Activated CD4-positive, alpha-beta T cell treated with anti-CD3 and anti-CD28 coated beads for 36 hours (primary cell): ENCODE measurements around the gene UBE2I. TPM values are rescaled to one million over a fixed set of nuclear protein-coding genes. Genes with fewer than 3 reads are reported as not detected.
"Not testable (repeated sequence)": the region's sequence is repeated elsewhere in the genome, so short reads cannot be mapped to it uniquely, and the experiment has no call there.

Source experiments
- ATAC-seq: fragments of 200-7000 bp; cut with Tn5 transposase; one replicate; pipeline ENCODE4 v1.10.0; 2021; ENCODE audit warnings: mild to moderate bottlenecking, moderate library complexity
- CTCF ChIA-PET: fragments of 350-600 bp; sonication (Branson Sonifier 250); formaldehyde crosslinking; loops from one replicate; lab custom pipeline; 2021; ENCODE audit warnings: antibody characterized with exemption; lab: Charles Lee
- POLR2A ChIA-PET: fragments of 350-600 bp; sonication (Branson Sonifier 250); formaldehyde crosslinking; loops from one replicate; lab custom pipeline; 2021; ENCODE audit warnings: antibody characterized with exemption, inconsistent platforms; lab: Charles Lee
- DNase-seq: peaks from one replicate; pipeline ENCODE4 v3.0.0-alpha.2; 2020
- H3K27ac Mint-ChIP-seq: one replicate; pipeline ENCODE4 v1.8.0; 2021; ENCODE audit warnings: mixed read lengths
- H3K27me3 Mint-ChIP-seq: one replicate; pipeline ENCODE4 v1.8.0; 2021; ENCODE audit warnings: mixed read lengths
- H3K36me3 Mint-ChIP-seq: one replicate; pipeline ENCODE4 v1.8.0; 2021; ENCODE audit warnings: low read depth, mixed read lengths
- H3K4me1 Mint-ChIP-seq: one replicate; pipeline ENCODE4 v1.8.0; 2021; ENCODE audit warnings: mixed read lengths
- H3K4me3 Mint-ChIP-seq: one replicate; pipeline ENCODE4 v1.8.0; 2021; ENCODE audit warnings: mild to moderate bottlenecking, moderate library complexity, mixed read lengths
- H3K9me3 Mint-ChIP-seq: one replicate; pipeline ENCODE4 v1.8.0; 2021; ENCODE audit warnings: low read depth, mixed read lengths
- intact Hi-C, 2 experiments: fragments of 100-400 bp; cut with DNase I in 1 of 2; cut with micrococcal nuclease in 1 of 2; formaldehyde crosslinking; loops; one replicate each; pipeline versions ENCODE4 v1.14.2 to v1.15.1; 2022 to 2024; cut with DNase I, micrococcal nuclease
- total RNA-seq, 2 experiments: library from RNA; stranded (reverse); gene quantifications; one replicate each; pipeline ENCODE4 v1.2.3, GENCODE V29; 2021

The UBE2I gene
- total RNA-seq, 2 experiments from 2014 or later, result 251 to 358 TPM

- DNase-seq (peak; percentile 44), ATAC-seq (peak; percentile 47)
- intact Hi-C loops, result no loop called here
- Mint-ChIP-seq H3K9me3 (no peaks in the 10 kb centered on the region), H3K4me1 (no peaks in the 10 kb centered on the region), H3K36me3 (no peaks in the 10 kb centered on the region), H3K27ac (no peak overlapping the region), H3K27me3 (peaks cover 34% of the 10 kb centered on the region), H3K4me3 (no peak overlapping the region)
- ChIA-PET CTCF (no interaction called here), POLR2A (no interaction called here)
Observed at GRCh38 chr16:1288813-1289476, 20.5 kb upstream of the UBE2I start.

DNA sequence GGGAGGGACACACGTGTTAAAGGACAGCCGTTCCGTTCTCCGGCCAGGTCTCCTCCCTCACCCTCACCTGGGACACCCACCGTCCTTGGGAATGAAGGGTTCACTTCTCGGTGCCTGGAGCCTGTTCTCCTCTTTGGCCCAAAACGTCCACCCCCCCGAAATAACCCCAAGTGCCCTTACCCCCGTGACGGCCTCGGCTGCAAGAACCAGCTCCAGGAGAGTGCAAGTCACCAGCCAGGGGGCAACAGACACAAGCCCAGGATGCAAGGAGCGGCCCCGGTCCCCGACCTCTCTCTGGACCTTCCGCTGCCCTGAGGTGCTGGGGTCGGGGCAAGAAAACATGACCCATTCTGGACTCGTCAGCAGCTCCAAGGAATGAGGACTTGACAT is 20.0 kb upstream of the UBE2I start:
- Mint-ChIP-seq H3K4me1 (no peaks in the 10 kb centered on the region), H3K27me3 (peaks cover 37% of the 10 kb centered on the region), H3K4me3 (no peak overlapping the region), H3K27ac (no peak overlapping the region), H3K36me3 (no peaks in the 10 kb centered on the region), H3K9me3 (no peaks in the 10 kb centered on the region)
- DNase-seq, result no peak
- CTCF ChIA-PET, result interaction anchor here (0.6 kb wide), 1 partner anchor 233 kb away, joined by 3 read pairs; no protein-coding TSS in a partner anchor
- POLR2A ChIA-PET, result no interaction called here
- intact Hi-C loops, result no loop called here
- ATAC-seq, result no peak

GRCh38 chr16:1290063-1290501 is 19.4 kb upstream of the UBE2I start:
- Mint-ChIP-seq H3K4me3 (no peak overlapping the region), H3K27ac (no peak overlapping the region), H3K27me3 (peaks cover 39% of the 10 kb centered on the region), H3K9me3 (no peaks in the 10 kb centered on the region), H3K4me1 (no peaks in the 10 kb centered on the region), H3K36me3 (no peaks in the 10 kb centered on the region)
- no peak for ATAC-seq
- no peak for DNase-seq
- CTCF ChIA-PET, result interaction anchor here (0.6 to 1.0 kb wide), 3 partner anchors 10 to 1094 kb away, joined by 3 read pairs; no protein-coding TSS in a partner anchor
- POLR2A ChIA-PET, result no interaction called here
- intact Hi-C loops, result no loop called here

GRCh38 chr16:1290860-1291575 is 18.4 kb upstream of the UBE2I start:
- POLR2A ChIA-PET, result no interaction called here
- CTCF ChIA-PET, result interaction anchor here (1.0 kb wide), 1 partner anchor 9 kb away, joined by 3 read pairs; no protein-coding TSS in a partner anchor
- DNase-seq (no peak), ATAC-seq (no peak)
- no peak overlapping the region for H3K27ac Mint-ChIP-seq
- intact Hi-C loops, result no loop called here
- no peaks in the 10 kb centered on the region for H3K4me1 Mint-ChIP-seq
- H3K27me3 Mint-ChIP-seq, result peaks cover 39% of the 10 kb centered on the region
- H3K4me3 Mint-ChIP-seq, result no peak overlapping the region
- H3K9me3 Mint-ChIP-seq, result no peaks in the 10 kb centered on the region
- H3K36me3 Mint-ChIP-seq, result no peaks in the 10 kb centered on the region

DNA sequence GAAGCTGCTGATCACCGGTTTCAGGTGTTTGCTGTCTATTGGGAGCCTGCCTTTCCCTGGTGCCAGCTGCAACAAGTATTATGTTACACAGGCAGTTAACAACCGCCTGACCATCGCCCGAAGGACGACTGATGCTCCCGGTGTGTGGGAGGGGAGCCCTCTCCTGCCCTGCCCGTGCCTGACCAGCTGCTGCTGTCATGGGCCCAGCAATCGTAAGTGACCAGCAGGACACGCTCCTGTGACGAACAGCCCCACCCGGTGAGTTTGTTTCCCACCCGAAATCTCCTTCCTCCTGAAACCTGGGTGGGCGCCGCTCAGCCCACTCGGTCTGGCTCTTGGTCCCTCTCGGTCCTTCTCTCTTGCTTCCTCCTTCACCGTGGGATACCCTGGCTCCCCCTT is 17.9 kb upstream of the UBE2I start:
- Mint-ChIP-seq H3K27ac (no peak overlapping the region), H3K36me3 (no peaks in the 10 kb centered on the region), H3K4me1 (no peaks in the 10 kb centered on the region), H3K4me3 (no peak overlapping the region), H3K9me3 (no peaks in the 10 kb centered on the region), H3K27me3 (peaks cover 39% of the 10 kb centered on the region)
- CTCF ChIA-PET, result no interaction called here
- intact Hi-C loops, result no loop called here
- POLR2A ChIA-PET, result no interaction called here
- DNase-seq (no peak), ATAC-seq (no peak)

DNA sequence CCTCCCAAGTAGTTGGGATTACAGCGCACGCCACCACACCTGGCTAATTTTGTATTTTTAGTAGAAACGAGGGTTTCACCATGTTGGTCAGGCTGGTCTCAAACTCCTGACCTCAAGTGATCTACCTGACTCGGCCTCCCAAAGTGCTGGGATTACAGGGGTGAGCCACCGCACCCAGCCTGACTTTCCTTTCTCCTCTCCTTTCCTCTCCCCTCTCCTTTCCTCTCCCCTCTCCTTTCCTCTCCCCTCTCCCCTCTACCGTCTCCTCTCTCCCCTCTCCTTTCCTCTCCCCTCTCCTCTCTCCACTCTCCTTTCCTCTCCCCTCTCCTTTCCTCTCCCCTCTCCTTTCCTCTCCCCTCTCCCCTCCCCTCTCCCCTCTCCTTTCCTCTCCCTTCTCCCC is 17.2 kb upstream of the UBE2I start:
- POLR2A ChIA-PET, result not testable (repeated sequence)

GRCh38 chr16:1292808-1293207 is 16.6 kb upstream of the UBE2I start:
- DNase-seq, H3K4me1 Mint-ChIP-seq, ATAC-seq, H3K4me3 Mint-ChIP-seq, H3K27ac Mint-ChIP-seq, H3K36me3 Mint-ChIP-seq, intact Hi-C loops, H3K9me3 Mint-ChIP-seq, POLR2A ChIA-PET: not testable (repeated sequence)
- peaks cover 36% of the 10 kb centered on the region for H3K27me3 Mint-ChIP-seq
- CTCF ChIA-PET, result interaction anchor here (0.5 kb wide), 1 partner anchor 1040 kb away, joined by 3 read pairs; no protein-coding TSS in a partner anchor

More for the DNA sequence above, 17.2 kb upstream of the UBE2I start:
- H3K4me1 Mint-ChIP-seq, H3K36me3 Mint-ChIP-seq, intact Hi-C loops, DNase-seq, CTCF ChIA-PET, H3K4me3 Mint-ChIP-seq, H3K9me3 Mint-ChIP-seq, H3K27ac Mint-ChIP-seq, ATAC-seq: not testable (repeated sequence)
- peaks cover 39% of the 10 kb centered on the region for H3K27me3 Mint-ChIP-seq

GRCh38 chr16:1293921-1294656 is 15.3 kb upstream of the UBE2I start:
- ChIA-PET POLR2A (no interaction called here), CTCF (no interaction called here)
- intact Hi-C loops, result no loop called here

GRCh38 chr16:1295465-1295864 is 14.0 kb upstream of the UBE2I start:
- no peaks in the 10 kb centered on the region for H3K36me3 Mint-ChIP-seq
- no peak for DNase-seq
- no peaks in the 10 kb centered on the region for H3K9me3 Mint-ChIP-seq
- H3K27ac Mint-ChIP-seq, result no peak overlapping the region
- no peak for ATAC-seq
- POLR2A ChIA-PET, result interaction anchor here (0.8 kb wide), 1 partner anchor 196 kb away, joined by 3 read pairs; no protein-coding TSS in a partner anchor
- peaks cover 5% of the 10 kb centered on the region for H3K4me1 Mint-ChIP-seq
- no peak overlapping the region for H3K4me3 Mint-ChIP-seq
- intact Hi-C loops, result no loop called here
- peaks cover 24% of the 10 kb centered on the region for H3K27me3 Mint-ChIP-seq
- CTCF ChIA-PET, result interaction anchor here (0.6 kb wide), 1 partner anchor 74 kb away, joined by 3 read pairs; no protein-coding TSS in a partner anchor

More at GRCh38 chr16:1293921-1294656, 15.3 kb upstream of the UBE2I start:
- peaks cover 34% of the 10 kb centered on the region for H3K27me3 Mint-ChIP-seq
- no peak overlapping the region for H3K4me3 Mint-ChIP-seq
- DNase-seq, result no peak
- ATAC-seq, result no peak
- no peaks in the 10 kb centered on the region for H3K9me3 Mint-ChIP-seq
- no peaks in the 10 kb centered on the region for H3K36me3 Mint-ChIP-seq
- H3K4me1 Mint-ChIP-seq, result peaks cover 5% of the 10 kb centered on the region
- no peak overlapping the region for H3K27ac Mint-ChIP-seq

- DNase-seq, intact Hi-C loops, H3K4me3 Mint-ChIP-seq, ATAC-seq, H3K36me3 Mint-ChIP-seq, H3K27ac Mint-ChIP-seq, H3K4me1 Mint-ChIP-seq, H3K9me3 Mint-ChIP-seq, CTCF ChIA-PET: not testable (repeated sequence)
- POLR2A ChIA-PET, result interaction anchor here (0.6 kb wide), 1 partner anchor 918 kb away, joined by 3 read pairs; the partner anchor contains the start of gene PGP
- peaks cover 18% of the 10 kb centered on the region for H3K27me3 Mint-ChIP-seq
Observed at GRCh38 chr16:1296688-1297017, 12.8 kb upstream of the UBE2I start.

DNA sequence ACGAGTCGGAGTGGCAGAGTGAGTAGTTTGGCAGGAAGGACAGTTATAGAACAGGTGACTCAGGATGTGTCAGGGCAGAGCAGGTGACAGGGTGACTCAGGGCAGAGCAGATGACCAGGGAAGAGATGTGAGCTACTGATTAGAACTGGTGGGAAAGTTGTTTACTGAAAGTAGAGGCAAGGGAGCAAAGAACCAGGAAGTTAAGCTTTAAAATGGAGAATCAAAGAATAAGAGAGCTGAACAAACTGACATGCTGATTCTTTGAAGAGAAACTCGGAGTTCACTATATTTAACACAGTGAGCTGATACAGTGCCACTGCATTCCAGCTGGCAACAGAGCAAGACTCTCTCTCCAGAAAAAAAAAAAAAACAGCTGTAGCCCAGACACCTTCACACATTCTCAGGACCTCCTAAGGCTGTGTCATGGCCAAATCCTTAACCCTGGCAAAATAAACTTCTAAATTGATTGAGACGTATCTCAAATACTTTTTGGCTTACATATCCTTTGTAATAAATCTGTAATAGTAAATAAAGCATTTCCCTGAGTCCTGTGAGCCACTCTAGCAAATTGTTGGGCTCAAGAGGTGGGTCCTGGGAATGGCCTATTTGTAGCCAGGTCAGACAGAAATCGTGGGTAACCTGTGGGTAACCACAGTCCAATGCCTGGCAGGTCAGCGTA is 12.3 kb upstream of the UBE2I start:
- peaks cover 15% of the 10 kb centered on the region for H3K27me3 Mint-ChIP-seq
- H3K27ac Mint-ChIP-seq, result no peak overlapping the region
- ATAC-seq, result peak; percentile 83

More for the DNA sequence above, 12.3 kb upstream of the UBE2I start:
- Mint-ChIP-seq H3K9me3 (no peaks in the 10 kb centered on the region), H3K4me1 (peaks cover 8% of the 10 kb centered on the region), H3K36me3 (no peaks in the 10 kb centered on the region), H3K4me3 (no peak overlapping the region)
- intact Hi-C loops, result no loop called here
- peak; percentile 60 for DNase-seq
- ChIA-PET CTCF (no interaction called here), POLR2A (interaction anchor here (0.6 kb wide), 1 partner anchor 917 kb away, joined by 3 read pairs; the partner anchor contains the start of gene PGP)
